ENCODE results near the gene RNASE4. TPM values are rescaled to one million over a fixed set of nuclear protein-coding genes. Genes with fewer than 3 reads are reported as not detected.

RNASE4 gene
- total and polyA plus RNA-seq, 10 of the 15 experiments (the other 5 are each of a cell fraction or from before 2014, with no cell fraction given) = 0.87 to 2.6 (median 1.3) TPM

DNA sequence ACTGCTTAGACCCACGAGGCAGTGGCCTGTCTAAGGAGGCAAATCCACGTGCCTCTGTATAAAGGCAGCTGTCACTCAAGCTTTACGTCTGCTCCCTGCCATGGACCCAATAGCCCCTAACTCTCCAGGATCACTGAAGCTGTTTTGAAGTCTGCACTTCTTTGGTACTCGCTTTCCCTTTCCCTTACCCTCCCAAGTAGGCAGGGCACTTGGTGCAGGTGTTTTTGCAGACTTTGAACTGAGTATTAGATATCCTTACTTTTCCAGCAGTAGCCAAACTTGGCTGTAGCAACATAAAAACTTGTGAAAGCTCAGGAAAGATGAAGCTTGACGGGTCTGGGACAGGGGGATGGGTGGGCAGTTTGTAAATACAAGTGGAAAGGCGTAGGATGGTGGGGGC is 25.0 kb upstream of the RNASE4 start:
- H3K9ac ChIP-seq (ENCODE audit: control insufficient read depth, insufficient read depth, low read length) = no peak overlapping the region
- intact Hi-C loops (cut with micrococcal nuclease; ENCODE audit: unreplicated experiment) = no loop called here
- WGBS (ENCODE audit: insufficient coverage, insufficient replicate concordance, low lambda C conversion rate, missing lambda C conversion rate) = 16% methylated on average over 6 of the region's 6 CpGs
- no peaks in the 10 kb centered on the region; the same call in 1 of the 2 replicates for H4K20me1 ChIP-seq (ENCODE audit: control insufficient read depth, insufficient read depth)
- POLR2A ChIA-PET = no interaction called here
- DNase-seq (ENCODE audit: low read depth, low spot score) = no peak
- no peak for ATAC-seq
- no peaks in the 10 kb centered on the region; a peak in 2 of 4 replicates for H3K27me3 ChIP-seq (replicated peaks in 1 of 2; ENCODE audit: control insufficient read depth in 2 of 2, insufficient read depth in 2 of 2, low read length in 1 of 2)
- no TSS peak for BruUV-seq (replicated peaks)
- TF ChIP-seq MYB (IDR thresholded peaks at IDR 0.05; ENCODE audit: borderline replicate concordance, low read depth, low read length) (no peak), NR2C1 (IDR thresholded peaks at IDR 0.05) (no peak), DPF2 (IDR thresholded peaks at IDR 0.05) (no peak)
- TF ChIP-seq, protein P1, sequence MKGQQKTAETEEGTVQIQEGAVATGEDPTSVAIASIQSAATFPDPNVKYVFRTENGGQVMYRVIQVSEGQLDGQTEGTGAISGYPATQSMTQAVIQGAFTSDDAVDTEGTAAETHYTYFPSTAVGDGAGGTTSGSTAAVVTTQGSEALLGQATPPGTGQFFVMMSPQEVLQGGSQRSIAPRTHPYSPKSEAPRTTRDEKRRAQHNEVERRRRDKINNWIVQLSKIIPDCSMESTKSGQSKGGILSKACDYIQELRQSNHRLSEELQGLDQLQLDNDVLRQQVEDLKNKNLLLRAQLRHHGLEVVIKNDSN (IDR thresholded peaks at IDR 0.05; ENCODE audit: borderline replicate concordance, extremely low read length, insufficient read depth, low read depth, low read length) = no peak
- no peak overlapping the region for H3K4me3 ChIP-seq
- SMC1A ChIA-PET (ENCODE audit: uncharacterized antibody, unreplicated experiment) = interaction anchor here (1.5 to 2.9 kb wide), 2 partner anchors 22 to 24 kb away, joined by 3 to 10 read pairs; no protein-coding TSS in a partner anchor
- H3K9me3 ChIP-seq (replicated peaks; ENCODE audit: control insufficient read depth, insufficient read depth, low read length) = no peaks in the 10 kb centered on the region
- no peak overlapping the region for H2AFZ ChIP-seq (ENCODE audit: control insufficient read depth, low read depth, low read length)
- in situ Hi-C loops (cut with MboI) = no loop called here
- no peak for FAIRE-seq
- no peak overlapping the region for H3K27ac ChIP-seq (ENCODE audit: control insufficient read depth, insufficient read depth)
- H3K36me3 ChIP-seq (ENCODE audit: control insufficient read depth in 2 of 2, insufficient read depth in 2 of 2, low read length in 1 of 2) = peaks cover 0 to 3% of the 10 kb centered on the region in 2 experiments; a peak in 1 of 4 replicates
- RAD21 ChIA-PET (ENCODE audit: unreplicated experiment) = interaction anchor here (1.0 to 1.1 kb wide), 2 partner anchors 20 to 29 kb away, joined by 3 to 4 read pairs; no protein-coding TSS in a partner anchor
- CTCF ChIA-PET = interaction anchor here (1.2 to 11.5 kb wide), 3 partner anchors 24 to 46 kb away, joined by 3 to 214 read pairs (median 61); partner anchors contain the start of genes ANG and RNASE4
- H3K4me2 ChIP-seq (ENCODE audit: control insufficient read depth, insufficient read depth) = no peak overlapping the region
- peaks cover 7% of the 10 kb centered on the region for H3K4me1 ChIP-seq (ENCODE audit: control insufficient read depth, insufficient read depth, low read length)
- H3K79me2 ChIP-seq (ENCODE audit: control insufficient read depth, insufficient read depth, low read length) = peaks cover 9% of the 10 kb centered on the region

Data from GM12878 (cell line).